Esophagus muscularis mucosa (tissue), 4 donors: ENCODE results near the gene HOXA10. TPM values are rescaled to one million over a fixed set of nuclear protein-coding genes. Genes with fewer than 3 reads are reported as not detected.

Experiments
- DNase-seq: peaks from one replicate; pipeline ENCODE4 v3.0.0-alpha.2; 2017; ENCODE audit errors: extremely low spot score
- H3K27ac ChIP-seq, 4 donors: fragments of 200-600 bp; sonication (generic); replicated peaks in 1 of 4; 1 replicate in 3 of 4; 2 replicates in 1 of 4; pipeline ENCODE4 v1.5.1; 2016 to 2019; ENCODE audit warnings: mild to moderate bottlenecking in 1 of 4
- H3K27me3 ChIP-seq, 4 donors: fragments of 200-600 bp; sonication (generic); one replicate each; pipeline versions ENCODE4 v1.5.1 to v1.6.0; 2016 to 2019
- H3K36me3 ChIP-seq, 4 donors: fragments of 200-600 bp; sonication (generic); one replicate each; pipeline ENCODE4 v1.5.1; 2016 to 2019
- H3K4me1 ChIP-seq, 4 donors: fragments of 200-600 bp; sonication (generic); one replicate each; pipeline ENCODE4 v1.5.1; 2016 to 2019
- H3K4me3 ChIP-seq, 4 donors: fragments of 200-600 bp; sonication (generic); 1 replicate in 2 of 4; 2 replicates in 2 of 4; pipeline ENCODE4 v1.5.1; 2016 to 2019; ENCODE audit warnings: mild to moderate bottlenecking in 4 of 4, moderate library complexity in 1 of 4
- H3K9me3 ChIP-seq, 4 donors: fragments of 200-600 bp; sonication (generic); 1 replicate in 3 of 4; 2 replicates in 1 of 4; pipeline ENCODE4 v1.5.1; 2016 to 2019
- CTCF ChIP-seq, 3 experiments: fragments of 200-600 bp in 2 of 3; fragments of 450-650 bp in 1 of 3; sonication (generic) in 2 of 3; IDR thresholded peaks; one replicate each; pipeline ENCODE4 v1.5.1; 2017 to 2019; ENCODE audit warnings: antibody characterized with exemption in 3 of 3, mild to moderate bottlenecking in 2 of 3, moderate library complexity in 1 of 3
- EP300 ChIP-seq: sonication (generic); formaldehyde crosslinking; IDR thresholded peaks from one replicate; pipeline ENCODE4 v1.6.1; 2017; ENCODE audit warnings: antibody characterized with exemption
- POLR2A ChIP-seq: fragments of 450-650 bp; IDR thresholded peaks from one replicate; pipeline ENCODE4 v1.6.1; 2017; ENCODE audit warnings: antibody characterized with exemption, moderate library complexity, mild to moderate bottlenecking, low read depth
- POLR2AphosphoS5 ChIP-seq, 2 donors: sonication (generic); formaldehyde crosslinking; IDR thresholded peaks; one replicate each; pipeline ENCODE4 v1.6.1; 2017; ENCODE audit warnings: antibody characterized with exemption in 2 of 2
- WGBS: methylation state at CpG from one replicate; pipeline ENCODE4 v1.1.5; 2018; 5-methylcytosine and 5-hydroxymethylcytosine counted together
- intact Hi-C: fragments of 100-400 bp; cut with DNase I; formaldehyde crosslinking; loops from one replicate; pipeline ENCODE4 v1.15.1; 2023
- total RNA-seq, 4 donors: library from RNA; depleted of rRNA; stranded (reverse); fragments of >200 nt; gene quantifications; one replicate each; pipeline versions ENCODE4 v1.1.0 to v1.2.1, GENCODE V29; 2016

The HOXA10 gene
- total RNA-seq, 4 donors from 2014 or later: not detected

- peak overlapping the region; percentile 96 to 99 (median 99) for H3K27ac ChIP-seq
- H3K9me3 ChIP-seq: no peaks in the 10 kb centered on the region
- WGBS: 22% methylated on average over 23 of the region's 30 CpGs
- TF ChIP-seq POLR2A (no peak), POLR2AphosphoS5 (IDR thresholded peaks at IDR 0.05) (peak; percentile 3 to 50), CTCF (IDR thresholded peaks at IDR 0.05) (peak in 2 of 3 experiments; percentile 24 to 43)
- peaks cover 0 to 30% (median 6%) of the 10 kb centered on the region in 4 donors for H3K27me3 ChIP-seq
- DNase-seq: no peak
- intact Hi-C loops: loop anchor here (2.0 to 10.0 kb wide), 4 partner anchors 43 to 937 kb away; partner anchors contain the start of genes CBX3 and HNRNPA2B1
- H3K4me3 ChIP-seq: peak overlapping the region; percentile 83 to 96 (median 90)
- H3K36me3 ChIP-seq: no peaks in the 10 kb centered on the region
- peaks cover 11 to 51% (median 41%) of the 10 kb centered on the region in 4 donors for H3K4me1 ChIP-seq
Observed at GRCh38 chr7:27141923-27142579, 32.1 kb downstream of the HOXA10 start.

- intact Hi-C loops: loop anchor here (10.0 kb wide), 2 partner anchors 117 to 937 kb away; partner anchors contain the start of genes CBX3 and HNRNPA2B1
- 50% methylated on average over 18 of the region's 18 CpGs for WGBS
- H3K4me1 ChIP-seq: peaks cover 11 to 58% (median 48%) of the 10 kb centered on the region in 4 donors
Observed at GRCh38 chr7:27141137-27141922, 32.8 kb downstream of the HOXA10 start.

GRCh38 chr7:27140126-27140857 lies 33.8 kb downstream of the HOXA10 start:
- 58% methylated on average over 15 of the region's 15 CpGs for WGBS
- intact Hi-C loops: loop anchor here (10.0 kb wide), 2 partner anchors 115 to 935 kb away; partner anchors contain the start of genes CBX3 and HNRNPA2B1
- H3K36me3 ChIP-seq: no peaks in the 10 kb centered on the region
- H3K27ac ChIP-seq: peak overlapping the region; percentile 96 to 99 (median 99)
- no peaks in the 10 kb centered on the region for H3K9me3 ChIP-seq
- H3K4me1 ChIP-seq: peaks cover 11 to 68% (median 59%) of the 10 kb centered on the region in 4 donors
- TF ChIP-seq POLR2A: no peak
- TF ChIP-seq EP300: no peak
- no peak for TF ChIP-seq POLR2AphosphoS5 (IDR thresholded peaks at IDR 0.05)
- TF ChIP-seq CTCF (IDR thresholded peaks at IDR 0.05): no peak
- DNase-seq: no peak
- H3K4me3 ChIP-seq: peak overlapping the region; percentile 83 to 96 (median 90)
- H3K27me3 ChIP-seq: peaks cover 0 to 16% (median 3%) of the 10 kb centered on the region in 4 donors

More at GRCh38 chr7:27141137-27141922, 32.8 kb downstream of the HOXA10 start:
- Histone ChIP-seq H3K27me3 (peaks cover 0 to 23% (median 5%) of the 10 kb centered on the region in 4 donors), H3K36me3 (no peaks in the 10 kb centered on the region), H3K9me3 (no peaks in the 10 kb centered on the region), H3K27ac (peak overlapping the region; percentile 96 to 99 (median 99)), H3K4me3 (peak overlapping the region; percentile 83 to 96 (median 90))
- no peak for DNase-seq
- TF ChIP-seq POLR2AphosphoS5 (IDR thresholded peaks at IDR 0.05) (peak in 1 of 2 donors; percentile 6), EP300 (no peak)

GRCh38 chr7:27139334-27140125 lies 34.6 kb downstream of the HOXA10 start:
- WGBS: 54% methylated on average over 18 of the region's 53 CpGs
- DNase-seq: no peak
- TF ChIP-seq CTCF (IDR thresholded peaks at IDR 0.05) (no peak), POLR2A (no peak), EP300 (no peak)

More at GRCh38 chr7:27139334-27140125, 34.6 kb downstream of the HOXA10 start:
- Histone ChIP-seq H3K27me3 (peaks cover 0 to 10% (median 1%) of the 10 kb centered on the region in 4 donors), H3K27ac (peak overlapping the region; percentile 96 to 99 (median 99)), H3K36me3 (no peaks in the 10 kb centered on the region), H3K4me1 (peaks cover 11 to 70% (median 60%) of the 10 kb centered on the region in 4 donors), H3K9me3 (no peaks in the 10 kb centered on the region), H3K4me3 (peak overlapping the region; percentile 56 to 95 (median 84))
- intact Hi-C loops: loop anchor here (10.0 kb wide), 2 partner anchors 115 to 935 kb away; partner anchors contain the start of genes CBX3 and HNRNPA2B1
